SK-N-SH (cell line): ENCODE results near the gene ABAT. TPM values are rescaled to one million over a fixed set of nuclear protein-coding genes. Genes with fewer than 3 reads are reported as not detected.

Source experiments
- CTCF ChIA-PET: fragments of 300-600, 350-600 bp; formaldehyde crosslinking; extraction: SDS; loops from one replicate; lab custom pipeline; 2021; lab: Yijun Ruan, JAX
- POLR2A ChIA-PET: fragments of 350-600 bp; sonication (Branson Sonifier 250); formaldehyde crosslinking; extraction: SDS; loops from one replicate; lab custom pipeline; 2020; ENCODE audit warnings: antibody characterized with exemption, inconsistent platforms; lab: Yijun Ruan, JAX
- DNase-seq: peaks from one replicate; pipeline ENCODE4 v3.0.0; 2012
- H2AFZ ChIP-seq: fragments of 200-600 bp; sonication (generic); 2 replicates; pipeline ENCODE4 v1.8.1; 2016; ENCODE audit warnings: antibody characterized with exemption, mild to moderate bottlenecking, low read depth
- H3F3A ChIP-seq: fragments of 200-600 bp; sonication (generic); replicated peaks from 2 replicates; pipeline ENCODE3; 2016; ENCODE audit warnings: antibody characterized with exemption, mild to moderate bottlenecking; ENCODE audit not compliant: insufficient read depth
- H3K27ac ChIP-seq, 2 experiments: fragments of 200-500 bp in 1 of 2; fragments of 200-600 bp in 1 of 2; sonication (Bioruptor generic) in 1 of 2; sonication (generic), shearing (Covaris generic) in 1 of 2; 2 replicates each; pipeline versions ENCODE4 v1.5.1 to v1.6.1; 2014 to 2016; ENCODE audit warnings: low read depth in 2 of 2, inconsistent platforms in 1 of 2, low read length in 1 of 2, mild to moderate bottlenecking in 1 of 2, mixed read lengths in 1 of 2
- H3K27me3 ChIP-seq: fragments of 200-600 bp; sonication (generic), shearing (Covaris generic); 2 replicates; pipeline ENCODE4 v1.6.1; 2016; ENCODE audit warnings: mixed run types; ENCODE audit not compliant: insufficient read depth
- H3K36me3 ChIP-seq, 2 experiments: fragments of 200-500 bp in 1 of 2; fragments of 200-600 bp in 1 of 2; sonication (Bioruptor generic) in 1 of 2; sonication (generic) in 1 of 2; replicated peaks in 1 of 2; 2 replicates each; pipeline versions ENCODE3 to v1.5.1; 2014 to 2016; ENCODE audit warnings: low read length in 1 of 2, mild to moderate bottlenecking in 1 of 2; ENCODE audit not compliant: insufficient read depth in 2 of 2, control insufficient read depth in 1 of 2
- H3K4me1 ChIP-seq, 2 experiments: fragments of 200-500 bp in 1 of 2; fragments of 200-600 bp in 1 of 2; sonication (Bioruptor generic) in 1 of 2; sonication (generic), shearing (Covaris generic) in 1 of 2; 2 replicates each; pipeline versions ENCODE4 v1.5.1 to v1.6.1; 2014 to 2016; ENCODE audit warnings: low read depth in 1 of 2, low read length in 1 of 2, mixed run types in 1 of 2; ENCODE audit not compliant: insufficient read depth in 2 of 2, control insufficient read depth in 1 of 2
- H3K4me2 ChIP-seq: fragments of 200-600 bp; sonication (generic), shearing (Covaris generic); 2 replicates; pipeline ENCODE4 v1.6.1; 2017; ENCODE audit warnings: mixed run types
- H3K4me3 ChIP-seq, 2 experiments: fragments of 200-500 bp in 1 of 2; fragments of 200-600 bp in 1 of 2; sonication (Bioruptor generic) in 1 of 2; sonication (generic), shearing (Covaris generic) in 1 of 2; 2 replicates each; pipeline versions ENCODE4 v1.5.1 to v1.8.1; 2014 to 2016; ENCODE audit warnings: low read depth in 2 of 2, inconsistent platforms in 1 of 2, low read length in 1 of 2, mild to moderate bottlenecking in 1 of 2, mixed read lengths in 1 of 2, moderate library complexity in 1 of 2
- H3K79me2 ChIP-seq: fragments of 200-600 bp; sonication (generic); 2 replicates; pipeline ENCODE4 v1.8.1; 2017; ENCODE audit warnings: mild to moderate bottlenecking; ENCODE audit not compliant: insufficient read depth
- H3K9ac ChIP-seq: fragments of 200-600 bp; sonication (generic); 2 replicates; pipeline ENCODE4 v1.6.1; 2017; ENCODE audit warnings: mixed run types
- H3K9me2 ChIP-seq: fragments of 200-600 bp; sonication (generic); 2 replicates; pipeline ENCODE4 v1.6.1; 2017; ENCODE audit warnings: mixed run types
- H3K9me3 ChIP-seq: fragments of 200-600 bp; sonication (generic); 2 replicates; pipeline ENCODE4 v1.6.1; 2017; ENCODE audit warnings: mixed run types, mild to moderate bottlenecking, moderate library complexity
- H4K20me1 ChIP-seq: fragments of 200-600 bp; sonication (generic); 2 replicates; pipeline ENCODE4 v1.6.1; 2017; ENCODE audit warnings: mild to moderate bottlenecking, mixed run types; ENCODE audit not compliant: insufficient read depth
- ELF1 ChIP-seq: IDR thresholded peaks from 2 replicates; pipeline ENCODE4 v1.4.0; 2012
- FOXM1 ChIP-seq: IDR thresholded peaks from 2 replicates; pipeline ENCODE4 v1.4.0; 2012; ENCODE audit warnings: low read depth, mild to moderate bottlenecking
- GATA2 ChIP-seq: sonication (generic); formaldehyde crosslinking; IDR thresholded peaks from 2 replicates; pipeline ENCODE4 v1.5.0; 2020; ENCODE audit warnings: mild to moderate bottlenecking, missing genetic modification reagents
- IRF3 ChIP-seq: fragments of 150-350 bp; IDR thresholded peaks from 2 replicates; pipeline ENCODE4 v1.6.1; 2016; ENCODE audit warnings: mild to moderate bottlenecking, low read depth, low read length
- JUND ChIP-seq: IDR thresholded peaks from 2 replicates; pipeline ENCODE4 v1.4.0; 2012
- MAX ChIP-seq: IDR thresholded peaks from 2 replicates; pipeline ENCODE4 v1.4.0; 2012; ENCODE audit warnings: low read depth
- MEF2A ChIP-seq: IDR thresholded peaks from 2 replicates; pipeline ENCODE4 v1.4.0; 2012; ENCODE audit warnings: low read depth, borderline replicate concordance
- MXI1 ChIP-seq: IDR thresholded peaks from 2 replicates; pipeline ENCODE4 v1.6.1; 2012; ENCODE audit warnings: mild to moderate bottlenecking, low read depth, low read length, improper control_type of control experiment
- NRF1 ChIP-seq: IDR thresholded peaks from 2 replicates; pipeline ENCODE4 v1.6.1; 2012; ENCODE audit warnings: low read depth, mild to moderate bottlenecking, low read length
- RCOR1 ChIP-seq: fragments of 150-350 bp; IDR thresholded peaks from 2 replicates; pipeline ENCODE4 v1.6.1; 2017; ENCODE audit warnings: antibody characterized with exemption, low read length
- REST ChIP-seq: IDR thresholded peaks from 2 replicates; pipeline ENCODE4 v1.6.1; 2012; ENCODE audit warnings: mild to moderate bottlenecking, low read depth, low read length, moderate library complexity
- RFX5 ChIP-seq: IDR thresholded peaks from 2 replicates; pipeline ENCODE4 v1.6.1; 2012; ENCODE audit warnings: mild to moderate bottlenecking, improper control_type of control experiment, low read length
- RXRA ChIP-seq: IDR thresholded peaks from 2 replicates; pipeline ENCODE4 v1.4.0; 2012; ENCODE audit warnings: low read depth, mild to moderate bottlenecking, borderline replicate concordance
- SMC3 ChIP-seq: IDR thresholded peaks from 2 replicates; pipeline ENCODE4 v1.6.1; 2012; ENCODE audit warnings: low read depth, low read length, improper control_type of control experiment
- TAF1 ChIP-seq: IDR thresholded peaks from 2 replicates; pipeline ENCODE4 v1.6.1; 2012; ENCODE audit warnings: low read depth, mild to moderate bottlenecking, low read length, moderate library complexity, borderline replicate concordance
- TEAD4 ChIP-seq: IDR thresholded peaks from 2 replicates; pipeline ENCODE4 v1.4.0; 2012; ENCODE audit warnings: mild to moderate bottlenecking, borderline replicate concordance; ENCODE audit not compliant: insufficient read depth
- USF1 ChIP-seq: IDR thresholded peaks from 2 replicates; pipeline ENCODE4 v1.4.0; 2012; ENCODE audit warnings: low read depth, borderline replicate concordance
- USF2 ChIP-seq: fragments of 150-350 bp; IDR thresholded peaks from 2 replicates; pipeline ENCODE4 v1.6.1; 2017; ENCODE audit warnings: antibody characterized with exemption, low read length, low read depth, borderline replicate concordance
- ZBTB33 ChIP-seq: IDR thresholded peaks from 2 replicates; pipeline ENCODE4 v1.4.0; 2012; ENCODE audit warnings: low read depth, borderline replicate concordance
- WGBS: methylation state at CpG from one replicate; pipeline ENCODE4 v1.1.6; 2017; ENCODE audit warnings: low lambda C conversion rate; 5-methylcytosine and 5-hydroxymethylcytosine counted together
- polyA plus RNA-seq, 3 experiments: library from polyadenylated mRNA; depleted of rRNA; stranded (reverse); fragments of >200 nt; gene quantifications; 2 replicates each; pipeline ENCODE4 v1.2.3, GENCODE V29; 2012

ABAT gene
- polyA plus RNA-seq, 1 of the 3 experiments (the other 2 are of a cell fraction) = 4.7 TPM

- TF ChIP-seq NRF1 (no peak), GATA2 (CRISPR knock-in tag) (no peak), JUND (no peak), TAF1 (no peak)
- Histone ChIP-seq H3K4me2 (no peak overlapping the region), H3K27me3 (no peaks in the 10 kb centered on the region), H2AFZ (no peak overlapping the region), H3F3A (no peaks in the 10 kb centered on the region), H3K4me1 (peaks cover 0 to 4% of the 10 kb centered on the region in 2 experiments; a peak in 1 of 4 replicates), H3K79me2 (no peaks in the 10 kb centered on the region), H3K27ac (no peak overlapping the region), H3K9me2 (no peaks in the 10 kb centered on the region), H3K9ac (no peak overlapping the region), H3K36me3 (no peaks in the 10 kb centered on the region), H3K9me3 (no peaks in the 10 kb centered on the region), H3K4me3 (no peak overlapping the region), H4K20me1 (no peaks in the 10 kb centered on the region)
- no peak for DNase-seq
- ChIA-PET POLR2A (no interaction called here), CTCF (interaction anchor here (1.9 to 4.0 kb wide), 2 partner anchors 9 to 122 kb away, joined by 12 to 23 read pairs; no protein-coding TSS in a partner anchor)
- 73% methylated on average over 1 of the region's 1 CpG for WGBS
These were observed 4.9 kb upstream of the ABAT start for GRCh38 chr16:8669481-8669880.

- Histone ChIP-seq H3K36me3 (no peaks in the 10 kb centered on the region), H3K9me3 (no peaks in the 10 kb centered on the region), H3K27ac (no peak overlapping the region), H3K27me3 (no peaks in the 10 kb centered on the region), H3K9ac (no peak overlapping the region), H3K4me3 (no peak overlapping the region), H3K79me2 (no peaks in the 10 kb centered on the region), H3K9me2 (no peaks in the 10 kb centered on the region), H2AFZ (no peak overlapping the region), H4K20me1 (no peaks in the 10 kb centered on the region), H3K4me2 (no peak overlapping the region), H3F3A (no peaks in the 10 kb centered on the region), H3K4me1 (peaks cover 2 to 7% of the 10 kb centered on the region in 2 experiments; a peak in 1 of 4 replicates)
- DNase-seq = no peak
- 33% methylated on average over 1 of the region's 1 CpG for WGBS
- ChIA-PET CTCF (interaction anchor here (0.7 to 4.0 kb wide), 5 partner anchors 9 to 210 kb away, joined by 3 to 23 read pairs (median 12); no protein-coding TSS in a partner anchor), POLR2A (interaction anchor here (0.5 kb wide), 1 partner anchor 12 kb away, joined by 3 read pairs; no protein-coding TSS in a partner anchor)
- TF ChIP-seq MAX = no peak
- no peak for TF ChIP-seq SMC3
- TF ChIP-seq IRF3 = no peak
- no peak for TF ChIP-seq ZBTB33
- no peak for TF ChIP-seq RXRA
- no peak for TF ChIP-seq TEAD4
- TF ChIP-seq RCOR1 = no peak
- no peak for TF ChIP-seq MEF2A
- TF ChIP-seq REST = no peak
- no peak for TF ChIP-seq RFX5
- no peak for TF ChIP-seq MXI1
- no peak for TF ChIP-seq USF1
- TF ChIP-seq ELF1 = no peak
- TF ChIP-seq USF2 = no peak
- no peak for TF ChIP-seq FOXM1
These were observed 4.3 kb upstream of the ABAT start for GRCh38 chr16:8670014-8670560.
